GM18907 (cell line): ENCODE results near the gene KRTAP9-6.
"Not testable (repeated sequence)": the region's sequence is repeated elsewhere in the genome, so short reads cannot be mapped to it uniquely, and the experiment has no call there.

Source experiments
- ATAC-seq: cut with Tn5 transposase; IDR thresholded peaks from one replicate; pipeline ENCODE4 v1.9.1; 2021; ENCODE audit warnings: mild to moderate bottlenecking, moderate library complexity; ENCODE audit not compliant: unreplicated experiment

Gene KRTAP9-6

DNA sequence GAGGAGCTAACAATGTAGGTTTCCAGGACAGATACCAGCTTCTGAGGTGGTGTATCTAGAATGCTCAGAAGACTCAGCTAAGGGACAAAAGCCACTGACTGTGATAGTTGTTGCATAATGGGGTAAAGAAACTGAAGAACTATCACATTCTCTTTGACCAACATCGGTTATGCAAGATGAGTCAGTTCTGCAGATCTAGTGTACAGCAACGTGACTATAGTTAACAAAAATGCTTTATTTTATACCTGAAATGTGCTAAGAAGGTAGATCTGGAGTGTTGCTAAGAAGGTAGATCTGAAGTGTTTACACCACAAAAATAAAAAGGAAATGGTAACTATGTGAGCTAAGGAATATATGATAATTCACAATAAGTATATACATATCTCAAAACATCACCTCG lies 2.5 kb downstream of the KRTAP9-6 start:
- ATAC-seq = no peak

- ATAC-seq = not testable (repeated sequence)
Observed at GRCh38 chr17:41271323-41271722, 6.1 kb downstream of the KRTAP9-6 start.

DNA sequence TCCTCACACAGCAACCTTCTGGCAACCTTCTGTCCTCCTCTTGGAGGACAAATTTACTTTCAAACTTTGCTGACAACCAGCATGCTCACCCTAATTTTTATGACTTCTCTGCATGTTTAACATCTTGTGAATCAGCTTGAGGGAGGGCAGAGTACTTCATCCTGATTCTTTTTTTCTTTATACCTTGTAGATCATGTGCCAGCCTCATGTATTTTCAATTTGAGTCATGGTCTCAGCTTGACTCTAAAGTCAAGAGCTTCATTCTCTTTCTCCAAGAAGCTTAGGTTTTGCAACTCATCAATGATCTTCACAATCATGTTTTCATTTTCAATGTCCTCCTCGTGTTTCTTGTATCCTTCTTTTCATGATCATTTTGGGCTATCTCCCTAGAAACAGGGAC lies 6.7 kb downstream of the KRTAP9-6 start:
- no peak for ATAC-seq

- not testable (repeated sequence) for ATAC-seq
Observed at GRCh38 chr17:41275648-41276190, 10.5 kb downstream of the KRTAP9-6 start, which contains the start of gene KRTAP9-7. Gene KRTAP9-7, plus strand, starts transcription at chr17:41275698. Its CDS starts 0 bp downstream, at chr17:41275698.

DNA sequence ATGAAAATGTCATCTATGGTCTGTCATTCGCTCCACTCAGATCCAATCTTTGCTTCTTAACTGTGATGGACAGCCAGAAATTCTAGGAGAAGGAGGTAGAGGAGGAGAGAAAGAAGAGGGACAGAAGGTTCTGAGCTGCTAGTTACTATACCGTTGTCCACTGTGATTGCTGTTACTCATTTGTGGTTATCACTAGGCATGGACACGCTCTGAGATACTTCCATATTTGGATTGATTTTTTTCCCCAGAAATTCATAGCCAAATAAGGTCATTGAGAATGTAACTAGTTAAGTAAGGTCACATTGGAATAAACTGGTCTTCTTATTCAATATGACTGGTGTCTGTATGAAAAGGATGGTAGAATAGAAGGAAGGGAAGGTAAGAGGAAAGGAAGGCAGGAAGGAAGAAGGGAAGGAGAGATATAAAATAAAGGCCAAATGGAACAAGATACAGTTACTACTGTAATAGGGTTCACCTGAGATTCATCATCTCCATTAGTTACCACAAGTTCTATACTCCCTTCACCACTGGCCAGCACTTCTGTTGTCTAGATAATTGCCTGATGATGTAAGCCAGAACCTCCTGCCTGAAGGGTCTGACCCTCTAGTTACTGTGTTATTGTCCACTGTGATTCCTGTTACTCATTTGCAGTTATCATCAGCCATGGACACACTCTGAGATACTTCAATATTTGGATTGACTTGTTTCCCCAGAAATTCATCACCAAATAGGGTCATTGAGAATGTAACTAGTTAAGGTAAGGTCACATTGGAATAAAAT lies 13.2 kb downstream of the KRTAP9-6 start:
- no peak for ATAC-seq

- no peak for ATAC-seq
Observed at GRCh38 chr17:41284043-41284442, 18.9 kb downstream of the KRTAP9-6 start.

GRCh38 chr17:41284546-41284945 lies 19.4 kb downstream of the KRTAP9-6 start:
- ATAC-seq = no peak

DNA sequence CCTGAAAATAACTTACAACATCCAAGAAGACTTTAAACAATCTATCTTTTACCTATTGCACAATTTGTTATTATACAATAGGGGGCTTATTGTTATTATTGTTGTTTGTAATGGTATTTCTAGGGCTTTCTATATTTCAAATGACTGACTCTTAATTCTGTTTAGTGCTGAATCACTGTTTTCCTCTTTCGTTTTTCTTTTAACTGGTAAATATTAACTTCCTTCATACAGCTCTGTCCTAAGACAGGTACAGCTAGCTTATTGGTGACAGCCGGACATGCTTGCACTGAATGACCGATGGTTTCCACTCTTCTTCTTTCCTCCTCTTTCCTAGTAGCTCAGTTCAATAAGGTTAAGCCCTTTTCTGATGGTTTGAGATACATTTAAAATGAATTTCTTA lies 21.9 kb downstream of the KRTAP9-6 start:
- ATAC-seq = no peak

DNA sequence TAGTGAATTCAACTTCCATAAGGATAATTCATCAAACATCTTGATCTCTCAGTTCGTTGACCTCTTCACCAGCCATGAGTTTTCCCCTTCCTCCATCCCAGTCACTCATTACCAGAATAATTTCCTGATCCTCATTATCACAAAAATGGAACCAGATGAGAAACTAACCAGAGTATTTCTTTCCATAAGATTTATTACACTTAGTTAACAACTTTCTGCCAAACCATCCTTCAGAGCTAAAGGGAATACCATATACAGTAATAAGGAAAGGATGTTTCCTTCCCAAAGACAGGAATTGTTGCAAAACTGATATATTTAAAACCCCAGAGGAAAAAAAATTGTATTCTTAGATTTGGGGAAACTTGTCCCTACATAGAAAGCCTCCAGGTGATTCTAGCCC lies 28.8 kb downstream of the KRTAP9-6 start:
- no peak for ATAC-seq

DNA sequence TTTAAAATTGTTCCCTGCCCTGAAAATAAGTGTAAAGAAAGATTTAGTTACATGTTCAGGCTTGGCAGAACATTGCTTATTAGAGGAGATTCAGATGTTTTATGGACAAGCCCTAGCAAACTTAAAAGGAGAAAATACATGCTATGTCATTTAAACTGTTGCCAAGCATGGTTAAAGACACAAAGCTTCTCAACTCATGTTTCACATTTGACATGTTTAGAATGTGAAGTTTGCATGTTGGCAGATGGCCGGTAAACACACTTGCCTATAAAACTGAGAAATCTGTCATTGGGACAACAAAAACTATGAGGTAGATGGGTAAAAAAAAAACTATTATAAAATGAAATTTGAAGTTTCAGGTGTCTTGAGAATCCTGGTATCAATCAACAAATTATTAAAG lies 31.7 kb downstream of the KRTAP9-6 start:
- no peak for ATAC-seq

DNA sequence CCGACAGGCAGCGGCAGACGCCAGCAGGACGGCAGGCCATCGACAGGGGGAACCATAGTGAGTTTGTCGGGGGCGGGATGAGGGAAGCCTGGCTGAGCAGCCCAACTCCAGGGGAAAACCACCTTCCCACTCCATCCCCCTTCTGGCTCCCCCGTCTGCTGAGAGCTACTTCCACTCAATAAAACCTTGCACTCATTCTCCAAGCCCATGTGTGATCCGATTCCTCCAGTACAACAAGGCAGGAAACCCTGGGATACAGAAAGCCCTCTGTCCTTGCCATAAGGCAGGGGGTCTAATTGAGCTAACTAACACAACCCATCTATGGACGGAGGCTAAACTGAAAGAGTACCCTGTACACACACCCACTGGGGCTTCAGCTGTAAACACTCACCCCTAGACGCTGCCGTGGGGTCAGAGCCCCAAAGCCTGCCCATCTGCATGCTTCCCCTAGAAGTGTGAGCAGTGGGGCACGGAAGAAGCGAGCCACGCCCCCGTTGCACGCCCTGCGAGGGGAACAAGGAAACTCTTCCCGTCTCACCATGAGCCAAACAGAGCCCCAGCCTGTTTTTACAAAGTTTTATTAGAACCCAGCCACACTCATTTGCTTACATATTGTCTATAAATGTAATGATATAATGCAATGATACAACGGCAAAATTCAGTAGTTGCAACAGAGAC lies 33.4 kb downstream of the KRTAP9-6 start:
- ATAC-seq = no peak

DNA sequence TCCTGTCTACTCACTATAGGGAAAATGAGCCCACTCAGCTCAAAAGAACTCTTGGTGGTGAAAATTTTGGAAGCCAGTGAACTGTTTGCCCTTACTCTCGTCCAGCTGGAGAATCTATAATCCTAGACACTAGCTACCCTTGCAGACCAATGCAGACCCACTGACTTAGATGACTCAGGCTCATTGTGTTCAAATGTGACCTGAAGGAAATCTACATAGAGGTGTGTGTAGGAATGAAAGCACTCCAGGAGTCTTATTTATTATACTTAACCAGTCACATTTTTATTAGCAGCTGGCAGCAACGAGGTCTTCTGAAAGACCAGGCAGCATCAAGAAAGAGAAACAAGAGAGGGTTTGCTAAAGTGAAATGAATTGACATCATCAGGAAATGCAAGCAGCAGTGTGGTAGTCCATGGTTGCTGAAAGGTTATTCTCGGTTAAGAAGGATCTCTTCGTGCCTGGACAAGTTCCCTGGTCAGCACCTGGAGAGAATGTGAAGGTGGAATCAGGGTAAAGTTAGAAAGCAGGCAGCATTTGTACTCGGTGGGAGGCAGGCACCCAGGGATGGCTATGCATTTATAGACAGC lies 36.1 kb downstream of the KRTAP9-6 start:
- ATAC-seq = no peak

DNA sequence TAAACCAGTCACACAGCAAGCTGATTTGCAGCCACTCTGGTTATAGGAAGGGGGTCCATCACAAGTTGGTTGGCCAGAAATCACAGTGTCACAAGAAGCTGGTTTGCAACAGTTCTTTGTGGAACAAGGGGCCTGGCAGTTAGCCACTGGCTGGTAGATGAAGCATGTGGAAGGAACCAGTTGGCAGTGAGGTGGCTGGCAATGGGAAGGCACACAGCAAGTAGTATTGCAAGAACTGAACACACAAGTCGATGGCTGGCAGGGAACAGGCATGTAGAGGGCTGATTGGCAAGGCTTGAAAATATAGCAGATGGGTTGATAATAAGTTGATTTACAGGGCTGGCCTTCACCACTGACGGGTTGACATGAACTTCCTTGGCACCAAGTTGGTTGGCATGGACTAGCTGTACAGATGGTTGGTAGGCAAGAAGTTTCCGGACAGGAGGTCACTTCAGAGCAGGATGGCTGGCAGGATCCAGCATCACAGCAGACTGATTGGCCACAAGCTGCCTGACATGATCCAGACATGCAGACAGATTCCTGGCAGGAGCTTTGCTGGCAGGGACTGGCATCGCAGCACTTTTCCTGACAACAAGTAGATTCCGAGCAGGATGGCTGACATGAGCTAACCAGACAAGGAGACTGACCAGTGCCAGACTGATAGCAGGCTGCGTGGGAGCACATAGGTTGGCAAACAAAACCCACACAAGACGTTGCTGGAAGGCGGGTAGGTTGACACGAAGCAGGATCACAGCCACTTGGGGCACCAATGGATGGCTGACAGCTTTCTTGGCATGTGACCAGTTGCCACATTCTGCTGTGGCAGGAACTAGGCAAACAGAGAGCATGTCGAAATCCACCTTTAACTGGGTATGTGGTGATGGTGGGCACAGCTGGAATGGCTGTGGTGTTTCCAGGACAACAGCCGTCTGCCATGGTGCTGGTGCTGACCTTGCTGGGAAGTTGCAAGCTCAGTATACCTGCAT lies 37.0 kb downstream of the KRTAP9-6 start, which contains the start of gene KRTAP29-1:
KRTAP29-1 (minus strand) TSS at position 936 of the 986 bp plus-strand sequence; CDS start at position 936, 0 bp downstream.
- ATAC-seq = no peak

GRCh38 chr17:41302981-41303380 lies 37.8 kb downstream of the KRTAP9-6 start:
- no peak for ATAC-seq

DNA sequence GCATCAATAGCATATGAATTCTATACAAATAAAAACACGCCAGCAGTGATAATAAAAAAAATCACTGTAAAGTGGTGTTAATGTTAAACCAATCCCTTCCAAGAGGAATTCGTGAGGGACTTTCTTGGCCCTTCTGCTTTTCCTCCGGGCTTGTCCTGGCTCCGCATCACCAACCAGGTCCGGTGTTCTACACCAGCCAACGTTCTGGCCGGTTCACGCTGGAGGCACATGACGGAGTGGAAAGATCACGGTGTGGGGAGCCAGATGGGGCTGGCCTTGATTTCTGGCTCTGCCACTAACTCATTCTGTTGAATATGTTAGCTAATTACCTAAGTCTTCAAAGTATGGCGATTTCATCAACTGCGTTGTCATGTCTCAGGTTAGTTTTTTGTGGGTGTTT lies 38.9 kb downstream of the KRTAP9-6 start:
- no peak for ATAC-seq

DNA sequence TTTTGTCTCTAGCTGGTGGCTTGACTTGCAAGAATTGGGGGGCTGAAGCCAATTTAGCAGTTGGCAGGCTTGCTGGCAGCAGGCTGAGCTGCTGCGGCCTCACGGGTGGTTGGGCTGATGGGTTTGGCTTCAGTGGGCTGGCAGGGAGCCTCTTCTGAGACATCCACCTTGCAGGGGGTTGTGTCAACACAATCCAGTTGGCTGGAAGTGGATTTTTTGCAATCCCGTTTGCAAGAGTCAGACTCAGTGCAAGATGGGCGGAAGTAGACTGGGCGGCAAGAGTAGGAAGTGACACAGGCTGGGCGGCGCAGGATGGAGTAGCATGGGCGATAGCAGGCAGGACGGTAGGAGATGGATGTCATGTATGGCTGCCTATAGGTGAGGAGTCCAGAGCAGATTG lies 42.5 kb downstream of the KRTAP9-6 start:
- ATAC-seq = no peak

DNA sequence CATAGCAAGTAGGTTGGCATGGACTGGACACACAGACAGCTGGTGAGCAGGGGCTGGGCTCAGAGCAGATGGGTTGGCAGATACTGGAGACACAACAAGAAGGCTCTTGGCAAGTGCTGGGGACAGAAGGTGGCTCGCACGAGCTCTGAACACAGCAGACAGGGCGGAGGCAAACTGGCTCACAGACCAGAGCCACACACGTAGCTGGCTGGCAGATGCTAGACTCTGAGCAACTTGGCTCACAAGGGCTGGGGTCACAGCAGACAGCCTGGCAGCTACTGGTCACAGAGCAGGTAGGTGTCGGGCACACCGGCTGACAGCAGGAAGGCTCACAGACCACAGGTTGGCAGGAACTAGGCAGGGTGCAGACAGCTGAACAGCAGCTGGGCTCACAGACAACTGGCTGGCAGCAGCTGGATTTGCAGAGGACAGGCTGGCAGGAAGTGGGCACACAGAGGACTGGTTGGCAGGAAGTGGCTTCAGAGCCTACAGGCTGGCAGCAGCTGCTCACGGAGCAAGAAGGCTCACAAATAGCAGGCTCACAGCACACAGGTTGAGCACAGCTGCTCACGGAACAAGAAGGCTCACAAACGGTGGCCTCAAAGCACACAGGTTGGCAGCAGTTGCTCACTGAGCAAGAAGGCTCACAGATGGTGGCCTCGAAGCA lies 43.2 kb downstream of the KRTAP9-6 start:
- peak; percentile 75 for ATAC-seq

- peak; percentile 42 for ATAC-seq
Observed at GRCh38 chr17:41308918-41309359, 43.8 kb downstream of the KRTAP9-6 start, which contains the start of gene KRTAP16-1. Gene KRTAP16-1, minus strand, starts transcription at chr17:41309309. Its CDS starts 56 bp downstream, at chr17:41309253.

DNA sequence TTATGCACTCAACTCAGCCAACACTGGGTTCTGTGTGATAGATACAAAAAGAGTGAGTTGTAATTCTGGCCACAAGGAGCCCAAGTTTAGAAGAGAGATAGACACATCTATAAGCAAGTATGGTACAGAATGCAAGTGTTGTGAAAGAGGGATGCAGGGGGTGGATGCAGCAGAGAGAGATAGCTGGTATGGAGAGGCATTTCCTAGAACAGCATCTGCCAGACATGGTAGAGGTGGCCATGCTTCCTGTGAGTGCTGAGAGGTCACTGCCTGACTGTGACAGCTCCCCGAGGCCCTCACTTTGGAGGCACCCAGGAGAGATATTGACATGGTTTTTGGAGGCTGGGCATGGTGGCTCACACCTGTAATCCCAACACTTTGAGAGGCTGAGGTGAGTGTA lies 45.9 kb downstream of the KRTAP9-6 start:
- ATAC-seq = no peak
